Memory B cell (primary cell): ENCODE results near the gene MOCS1.

Experiments used
- ATAC-seq: fragments of 150-1000 bp; cut with Tn5 transposase; 2 replicates; pipeline ENCODE4 v1.10.0; 2021; ENCODE audit warnings: low read depth, mild to moderate bottlenecking, moderate library complexity
- DNase-seq, 2 donors: peaks; one replicate each; pipeline ENCODE4 v3.0.0; 2022; ENCODE audit warnings: low spot score in 2 of 2
- H3K27ac Mint-ChIP-seq: one replicate; pipeline ENCODE4 v1.8.0; 2022; ENCODE audit warnings: mild to moderate bottlenecking, moderate library complexity, mixed read lengths
- H3K27me3 Mint-ChIP-seq: one replicate; pipeline ENCODE4 v1.8.0; 2022; ENCODE audit warnings: mixed read lengths
- H3K36me3 Mint-ChIP-seq: one replicate; pipeline ENCODE4 v1.8.0; 2022; ENCODE audit warnings: mild to moderate bottlenecking, mixed read lengths
- H3K4me1 Mint-ChIP-seq: one replicate; pipeline ENCODE4 v1.8.0; 2022; ENCODE audit warnings: mixed read lengths
- H3K4me3 Mint-ChIP-seq: one replicate; pipeline ENCODE4 v1.8.0; 2022; ENCODE audit warnings: mild to moderate bottlenecking, moderate library complexity, mixed read lengths
- H3K9me3 Mint-ChIP-seq: one replicate; pipeline ENCODE4 v1.8.0; 2022; ENCODE audit warnings: mixed read lengths

The MOCS1 gene

DNA sequence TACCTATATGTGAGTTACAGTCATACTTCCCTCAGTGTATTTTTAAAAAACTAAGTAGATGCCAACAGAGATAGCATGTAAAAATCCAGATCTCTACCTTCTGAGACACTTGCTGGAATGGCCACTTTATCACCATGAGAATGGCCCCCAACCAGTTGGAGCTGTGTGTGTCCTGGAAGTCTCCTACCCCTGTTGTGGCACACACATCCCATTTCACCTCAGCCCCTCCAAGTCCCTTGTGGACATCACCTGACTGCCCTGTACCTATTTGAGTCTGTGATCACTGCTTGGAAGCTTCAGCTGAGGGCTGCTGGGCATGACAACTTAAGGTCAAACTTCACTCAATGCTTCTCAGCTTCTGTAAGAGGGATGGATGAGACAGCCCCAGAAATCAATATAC, 24.1 kb downstream of the MOCS1 start:
- DNase-seq (no peak), ATAC-seq (no peak)
- Mint-ChIP-seq H3K9me3 (no peaks in the 10 kb centered on the region), H3K36me3 (no peaks in the 10 kb centered on the region), H3K4me3 (no peak overlapping the region), H3K27me3 (peaks cover 8% of the 10 kb centered on the region), H3K27ac (no peak overlapping the region), H3K4me1 (no peaks in the 10 kb centered on the region)

DNA sequence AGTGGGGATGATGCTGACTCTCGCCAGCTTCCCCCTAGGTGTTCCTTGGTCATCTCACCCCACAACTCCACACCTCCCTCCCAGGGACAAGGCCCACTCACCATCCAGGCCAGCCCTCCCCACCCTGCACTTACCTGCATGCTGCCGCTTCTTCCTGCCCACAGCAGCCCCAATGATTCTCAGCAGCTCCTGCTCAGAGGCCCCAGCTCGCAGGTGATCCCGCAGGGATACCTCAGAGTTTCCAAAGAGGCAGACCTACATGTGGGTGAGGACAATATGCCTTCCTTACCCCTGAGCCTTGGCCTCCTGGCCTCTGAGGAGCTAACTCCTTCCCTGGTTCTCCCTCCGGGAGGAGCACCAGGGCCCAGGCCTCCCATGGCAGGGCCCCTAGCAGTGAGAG, 24.6 kb downstream of the MOCS1 start:
- no peak overlapping the region for H3K27ac Mint-ChIP-seq
- no peak for DNase-seq
- H3K4me3 Mint-ChIP-seq: no peak overlapping the region
- H3K36me3 Mint-ChIP-seq: no peaks in the 10 kb centered on the region
- no peaks in the 10 kb centered on the region for H3K4me1 Mint-ChIP-seq
- H3K9me3 Mint-ChIP-seq: no peaks in the 10 kb centered on the region
- peaks cover 5% of the 10 kb centered on the region for H3K27me3 Mint-ChIP-seq
- no peak for ATAC-seq

DNA sequence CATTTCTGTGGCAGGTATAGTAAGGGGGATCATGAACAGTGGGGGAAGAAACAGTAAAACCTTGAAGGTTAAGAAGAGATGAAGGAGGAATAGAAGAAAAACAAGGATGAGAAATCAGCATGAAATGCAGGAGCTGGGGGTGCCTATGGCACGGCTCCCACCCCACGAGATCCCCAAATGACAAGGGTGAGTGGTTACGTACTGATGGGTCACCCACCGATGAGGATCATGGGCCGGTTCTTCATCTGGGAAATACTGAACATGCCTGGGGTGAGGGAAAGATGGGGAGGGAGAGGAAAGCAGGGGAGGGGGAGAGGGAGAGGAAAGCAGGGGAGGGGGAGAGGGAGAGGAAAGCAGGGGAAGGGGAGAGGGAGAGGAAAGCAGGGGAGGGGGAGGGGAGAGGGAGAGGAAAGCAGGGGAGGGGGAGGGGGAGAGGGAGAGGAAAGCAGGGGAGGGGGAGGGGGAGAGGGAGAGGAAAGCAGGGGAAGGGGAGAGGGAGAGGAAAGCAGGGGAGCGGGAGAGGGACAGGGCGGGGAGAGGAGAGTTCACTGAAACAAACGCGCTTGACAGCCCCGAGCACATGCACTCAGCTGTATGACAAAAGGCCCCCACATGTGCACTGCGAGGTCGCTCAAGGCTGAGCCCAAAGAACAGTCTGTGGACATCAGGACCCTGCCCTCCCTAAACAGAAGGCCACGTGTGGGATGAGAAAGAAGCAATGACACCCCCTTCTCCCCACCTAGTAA, 25.3 kb downstream of the MOCS1 start:
- no peak overlapping the region for H3K27ac Mint-ChIP-seq
- H3K27me3 Mint-ChIP-seq: peaks cover 1% of the 10 kb centered on the region
- H3K4me1 Mint-ChIP-seq: no peaks in the 10 kb centered on the region
- H3K9me3 Mint-ChIP-seq: no peaks in the 10 kb centered on the region
- ATAC-seq (no peak), DNase-seq (no peak)
- no peaks in the 10 kb centered on the region for H3K36me3 Mint-ChIP-seq
- H3K4me3 Mint-ChIP-seq: no peak overlapping the region

DNA sequence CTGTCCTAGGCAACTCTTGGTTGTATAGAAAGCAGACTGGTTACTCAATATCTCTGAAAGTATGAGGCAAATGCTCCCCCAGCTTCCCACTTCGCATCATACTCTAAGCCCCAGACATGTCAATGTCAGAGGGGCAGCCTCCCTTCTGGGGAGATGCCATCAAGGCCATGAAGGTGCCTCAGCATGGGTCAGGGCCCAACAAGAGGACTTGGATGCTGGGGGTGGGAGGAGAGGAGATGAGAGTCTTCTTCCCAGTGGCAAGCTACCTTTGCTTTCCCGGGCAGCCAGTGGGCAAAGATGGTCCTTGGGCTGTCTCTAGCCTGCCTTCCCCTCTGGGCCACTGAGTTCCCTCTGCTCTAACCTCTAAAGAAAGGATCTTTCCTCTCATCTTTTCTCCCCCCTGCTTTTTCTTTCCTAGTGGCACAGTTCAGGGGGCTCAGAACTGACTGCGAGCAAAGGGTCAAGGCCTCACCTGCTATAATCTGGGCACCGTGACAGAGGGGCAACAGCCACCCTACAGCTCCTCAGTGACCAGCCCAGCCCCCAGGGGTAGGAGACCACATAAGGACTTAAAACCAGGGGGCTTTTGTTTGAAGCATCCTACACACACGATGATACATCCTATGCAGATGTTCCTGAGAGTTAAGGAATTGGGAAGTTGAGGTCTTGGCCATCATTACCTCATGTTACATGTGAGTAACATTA, 26.2 kb downstream of the MOCS1 start:
- ATAC-seq (no peak), DNase-seq (no peak)
- Mint-ChIP-seq H3K27me3 (peaks cover 4% of the 10 kb centered on the region), H3K4me1 (no peaks in the 10 kb centered on the region), H3K27ac (no peak overlapping the region), H3K4me3 (no peak overlapping the region), H3K9me3 (no peaks in the 10 kb centered on the region), H3K36me3 (no peaks in the 10 kb centered on the region)

DNA sequence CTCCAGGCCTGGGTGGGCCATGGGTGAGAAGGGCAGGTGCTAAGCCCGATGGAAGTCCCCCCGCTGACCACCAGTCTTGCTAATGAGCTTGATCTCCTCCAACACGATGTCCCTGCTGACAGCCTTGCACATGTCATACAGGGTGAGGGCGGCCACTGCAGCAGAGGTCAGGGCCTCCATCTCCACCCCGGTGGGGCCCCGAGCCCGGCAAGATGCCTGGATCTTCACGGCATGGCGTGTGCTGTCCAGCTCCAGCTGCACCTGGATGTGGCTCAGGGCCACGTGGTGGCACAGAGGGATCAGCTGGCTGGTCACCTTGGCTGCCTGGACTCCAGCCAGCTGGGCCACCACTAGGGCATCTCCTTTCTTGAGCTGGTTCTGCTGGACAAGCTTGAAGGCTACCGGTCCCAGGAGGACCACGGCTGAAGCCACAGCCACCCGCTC, 27.9 kb downstream of the MOCS1 start:
- H3K9me3 Mint-ChIP-seq: no peaks in the 10 kb centered on the region
- no peak for ATAC-seq
- no peak overlapping the region for H3K4me3 Mint-ChIP-seq
- DNase-seq: no peak
- no peaks in the 10 kb centered on the region for H3K36me3 Mint-ChIP-seq
- no peak overlapping the region for H3K27ac Mint-ChIP-seq
- H3K4me1 Mint-ChIP-seq: no peaks in the 10 kb centered on the region
- H3K27me3 Mint-ChIP-seq: peaks cover 4% of the 10 kb centered on the region

DNA sequence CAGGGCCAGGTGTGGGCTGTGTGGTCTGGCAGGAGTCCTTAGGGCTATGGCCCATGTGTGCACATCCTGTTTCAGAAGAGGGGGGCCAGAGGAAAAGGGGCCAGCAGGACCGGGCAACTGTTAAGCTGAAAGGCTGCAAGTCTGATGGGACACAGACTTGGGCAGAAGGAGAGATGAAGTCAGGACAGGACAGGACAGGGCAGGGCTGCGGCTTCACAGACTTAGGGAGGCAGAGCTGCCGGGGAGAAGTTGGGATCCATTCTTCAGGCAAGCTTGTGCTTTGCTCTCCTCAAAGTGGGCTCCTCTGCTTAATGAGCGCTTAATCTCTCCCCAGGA, 28.7 kb downstream of the MOCS1 start:
- no peaks in the 10 kb centered on the region for H3K4me1 Mint-ChIP-seq
- no peak overlapping the region for H3K4me3 Mint-ChIP-seq
- no peaks in the 10 kb centered on the region for H3K9me3 Mint-ChIP-seq
- no peak overlapping the region for H3K27ac Mint-ChIP-seq
- H3K36me3 Mint-ChIP-seq: no peaks in the 10 kb centered on the region
- ATAC-seq (no peak), DNase-seq (no peak)
- H3K27me3 Mint-ChIP-seq: peaks cover 4% of the 10 kb centered on the region

DNA sequence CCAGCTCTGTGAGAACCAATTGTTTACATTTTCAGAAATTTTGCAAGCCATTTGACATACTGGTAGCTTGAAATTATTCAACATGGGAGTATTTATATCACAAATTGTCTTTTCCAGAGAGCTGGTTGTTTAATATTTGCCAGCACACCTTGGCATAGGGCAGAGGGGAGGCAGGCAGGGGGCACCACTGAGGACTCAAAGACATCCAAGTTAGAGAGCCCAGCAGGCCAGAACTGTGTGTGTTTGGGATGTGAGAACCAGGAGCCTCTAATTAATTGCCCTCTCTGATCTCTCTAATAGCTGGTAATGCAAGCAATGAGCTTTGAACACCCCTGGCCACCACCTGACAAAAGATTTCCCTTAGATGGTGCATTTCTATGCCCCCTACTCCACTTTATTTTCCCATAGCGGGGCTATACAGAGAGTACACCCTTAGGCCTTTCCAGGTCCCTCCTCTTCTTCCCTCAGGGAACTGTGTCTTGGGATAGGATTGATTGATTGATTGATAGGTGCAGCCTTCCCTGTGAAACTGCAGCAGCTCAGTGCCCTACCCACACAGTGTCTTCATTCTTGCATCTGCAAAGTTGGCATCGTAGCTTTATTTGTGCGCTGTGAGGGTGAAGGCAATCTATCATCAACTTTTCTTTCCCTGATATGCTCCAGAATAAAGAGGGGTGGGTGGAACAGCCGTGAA, 29.2 kb downstream of the MOCS1 start:
- Mint-ChIP-seq H3K27ac (no peak overlapping the region), H3K36me3 (no peaks in the 10 kb centered on the region), H3K27me3 (peaks cover 4% of the 10 kb centered on the region), H3K4me3 (no peak overlapping the region), H3K4me1 (no peaks in the 10 kb centered on the region), H3K9me3 (no peaks in the 10 kb centered on the region)
- DNase-seq: no peak
- ATAC-seq: no peak

DNA sequence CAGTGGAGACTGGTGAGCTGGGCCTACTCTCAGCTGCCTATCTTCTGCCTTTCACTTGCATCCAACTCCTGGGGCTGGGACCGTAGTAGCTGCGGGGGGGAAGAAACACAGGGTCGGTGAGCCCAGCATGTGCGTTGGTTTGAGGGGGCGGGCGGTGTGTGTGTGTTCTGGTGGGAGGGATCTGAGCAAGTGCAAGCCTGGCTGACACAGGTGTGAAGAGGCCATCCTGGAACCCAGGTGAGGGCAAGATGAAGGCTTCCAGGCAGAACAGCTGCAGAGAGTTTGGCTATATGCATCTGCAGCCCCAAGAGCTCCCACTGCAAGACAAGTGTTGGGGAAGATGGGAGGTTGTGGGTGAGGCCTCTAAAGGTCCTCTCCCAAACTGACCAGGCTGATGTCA, 30.6 kb downstream of the MOCS1 start:
- Mint-ChIP-seq H3K27me3 (peaks cover 5% of the 10 kb centered on the region), H3K4me3 (no peak overlapping the region), H3K27ac (no peak overlapping the region), H3K9me3 (no peaks in the 10 kb centered on the region), H3K36me3 (no peaks in the 10 kb centered on the region), H3K4me1 (no peaks in the 10 kb centered on the region)
- ATAC-seq: no peak
- DNase-seq: no peak

DNA sequence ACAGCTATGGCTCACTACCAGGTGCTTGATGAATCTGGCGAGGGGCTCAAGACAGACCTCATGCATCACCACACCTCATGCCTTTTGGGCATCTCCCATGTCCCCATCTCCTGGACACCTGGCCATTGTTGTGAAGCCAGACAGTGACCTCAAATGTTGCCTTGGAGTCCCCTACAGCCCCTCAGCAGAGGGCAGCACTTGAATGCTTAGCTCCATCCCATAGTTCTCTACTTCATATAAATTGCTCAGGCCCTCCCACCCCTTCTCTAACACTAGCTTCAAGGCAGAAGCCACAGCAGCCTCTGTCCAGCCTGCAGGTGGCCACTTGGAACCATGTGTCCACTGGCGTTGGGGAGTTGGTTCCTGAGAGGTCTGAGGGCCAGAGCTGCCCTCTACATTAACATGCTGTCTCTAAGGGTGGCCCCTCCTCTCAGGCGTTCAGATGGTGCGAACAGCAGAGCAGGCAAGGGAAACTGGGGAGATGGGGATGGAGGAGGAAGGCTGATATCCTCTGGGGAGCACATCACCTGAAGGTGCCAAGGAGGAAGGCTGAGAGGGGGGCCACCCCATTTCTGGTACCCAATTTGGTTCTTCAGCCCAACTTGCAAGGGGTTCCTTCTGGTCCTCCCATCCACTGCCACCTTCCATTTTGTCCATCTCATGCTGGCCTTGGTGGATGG, 31.3 kb downstream of the MOCS1 start:
- ATAC-seq (no peak), DNase-seq (no peak)
- Mint-ChIP-seq H3K4me3 (no peak overlapping the region), H3K27me3 (peaks cover 5% of the 10 kb centered on the region), H3K36me3 (no peaks in the 10 kb centered on the region), H3K27ac (no peak overlapping the region), H3K9me3 (no peaks in the 10 kb centered on the region), H3K4me1 (no peaks in the 10 kb centered on the region)

DNA sequence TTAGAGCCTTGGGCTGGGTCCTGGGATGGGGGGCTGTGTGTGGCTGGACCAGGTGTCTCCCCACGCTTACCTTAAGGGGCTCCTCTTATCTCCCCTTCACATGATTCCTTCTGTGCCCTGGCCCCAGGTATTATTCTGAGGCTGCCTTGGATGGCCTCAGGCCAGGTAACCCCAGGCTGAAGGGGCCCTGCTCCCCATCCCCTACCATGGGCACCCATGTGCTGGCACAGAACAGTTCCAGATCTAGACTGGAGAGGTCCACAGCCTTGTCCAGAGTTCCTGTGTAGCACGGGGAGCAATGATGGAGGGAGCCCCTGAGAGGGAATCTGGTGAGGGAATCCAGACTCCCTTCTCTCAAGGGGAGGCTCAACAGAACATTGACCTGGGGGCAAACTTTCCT, 32.1 kb downstream of the MOCS1 start:
- Mint-ChIP-seq H3K4me3 (no peak overlapping the region), H3K4me1 (no peaks in the 10 kb centered on the region), H3K36me3 (no peaks in the 10 kb centered on the region), H3K27ac (no peak overlapping the region), H3K9me3 (peaks cover 3% of the 10 kb centered on the region), H3K27me3 (peaks cover 5% of the 10 kb centered on the region)
- ATAC-seq (no peak), DNase-seq (no peak)

DNA sequence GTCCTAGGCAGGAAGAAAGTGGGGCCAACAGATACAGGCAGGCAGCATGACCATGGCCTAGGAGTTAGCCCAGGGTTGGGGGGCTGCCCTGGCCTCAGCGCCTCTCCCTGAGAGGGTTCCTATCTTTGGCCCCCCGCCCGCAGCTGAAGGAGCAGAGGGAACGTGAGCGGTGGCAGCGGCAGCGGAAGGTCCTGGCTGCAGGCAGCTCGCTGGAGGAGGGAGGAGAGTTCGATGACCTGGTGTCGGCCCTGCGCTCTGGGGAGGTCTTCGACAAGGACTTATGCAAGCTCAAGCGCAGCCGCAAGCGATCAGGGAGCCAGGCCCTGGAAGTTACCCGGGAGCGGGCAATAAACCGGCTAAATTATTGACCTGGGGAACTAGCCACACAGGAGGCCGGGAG, 32.6 kb downstream of the MOCS1 start:
- Mint-ChIP-seq H3K27ac (no peak overlapping the region), H3K27me3 (peaks cover 5% of the 10 kb centered on the region), H3K36me3 (no peaks in the 10 kb centered on the region), H3K9me3 (peaks cover 3% of the 10 kb centered on the region), H3K4me3 (no peak overlapping the region), H3K4me1 (no peaks in the 10 kb centered on the region)
- no peak for DNase-seq
- no peak for ATAC-seq

DNA sequence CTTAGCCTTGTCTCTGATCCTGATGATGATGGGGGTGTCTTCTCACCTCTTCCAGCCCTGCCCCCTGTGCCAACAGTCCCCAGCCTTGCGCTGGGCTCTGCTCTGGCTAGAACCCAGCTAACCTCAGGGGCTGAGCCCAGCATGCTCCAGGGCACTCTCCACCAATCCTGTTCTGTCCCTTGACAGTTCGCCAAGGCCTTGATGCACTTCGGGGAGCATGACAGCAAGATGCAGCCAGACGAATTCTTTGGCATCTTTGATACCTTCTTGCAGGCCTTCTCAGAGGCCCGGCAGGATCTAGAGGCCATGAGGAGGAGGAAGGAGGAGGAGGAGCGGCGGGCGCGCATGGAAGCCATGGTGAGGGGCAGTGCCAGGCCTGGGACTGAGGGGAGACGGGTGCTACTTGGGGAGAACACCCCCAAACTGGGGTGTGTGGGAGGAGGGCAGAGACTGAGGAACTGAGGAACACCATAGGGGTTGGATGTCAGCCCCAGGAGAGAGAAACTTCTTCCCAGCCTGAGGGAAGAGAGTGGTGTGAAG, 33.1 kb downstream of the MOCS1 start:
- Mint-ChIP-seq H3K27me3 (peaks cover 5% of the 10 kb centered on the region), H3K4me3 (no peak overlapping the region), H3K9me3 (peaks cover 3% of the 10 kb centered on the region), H3K27ac (no peak overlapping the region), H3K4me1 (no peaks in the 10 kb centered on the region), H3K36me3 (no peaks in the 10 kb centered on the region)
- ATAC-seq: no peak
- no peak for DNase-seq

DNA sequence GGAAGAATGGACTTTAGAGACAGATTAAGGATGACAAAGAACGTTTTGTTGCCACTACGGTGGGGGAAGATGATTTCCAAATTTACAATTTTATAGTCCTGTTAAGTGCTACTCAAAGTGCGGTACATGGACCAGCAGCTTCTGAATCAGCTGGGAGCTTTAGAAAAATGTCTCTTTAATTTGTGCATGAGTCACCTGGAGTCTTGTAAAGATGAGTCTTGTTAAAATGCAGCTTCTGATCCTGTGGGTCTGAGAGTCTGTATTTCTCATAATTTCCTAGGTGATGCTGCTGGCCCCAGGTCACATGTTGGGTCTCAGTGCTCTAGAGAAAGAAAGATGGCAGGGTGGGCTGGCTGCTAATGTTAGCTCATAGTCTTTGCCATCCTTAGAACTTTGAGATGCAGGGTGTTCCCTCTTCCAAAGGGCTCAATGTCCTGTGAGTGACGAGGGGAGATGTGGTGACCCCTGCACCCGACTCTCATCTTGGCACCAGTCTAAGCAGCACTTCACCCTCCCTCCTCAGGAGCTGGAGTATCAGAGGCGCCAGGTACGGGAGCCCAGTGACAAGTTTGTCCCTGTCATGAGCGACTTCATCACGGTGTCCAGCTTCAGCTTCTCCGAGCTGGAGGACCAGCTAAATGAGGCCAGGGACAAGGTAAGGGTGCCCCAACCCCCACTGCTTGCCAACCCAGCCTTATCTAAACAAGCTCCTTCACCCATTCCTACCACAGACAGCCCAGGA, 34.5 kb downstream of the MOCS1 start:
- ATAC-seq (no peak), DNase-seq (no peak)
- Mint-ChIP-seq H3K9me3 (peaks cover 3% of the 10 kb centered on the region), H3K36me3 (no peaks in the 10 kb centered on the region), H3K27me3 (peaks cover 5% of the 10 kb centered on the region), H3K4me1 (no peaks in the 10 kb centered on the region), H3K4me3 (no peak overlapping the region), H3K27ac (no peak overlapping the region)
